Vagina (tissue), 2 donors: ENCODE data around the gene DTHD1.

Source experiments
- POLR2A ChIP-seq, 2 donors: fragments of 450-650 bp; IDR thresholded peaks; one replicate each; pipeline ENCODE4 v1.6.1; 2017; ENCODE audit warnings: antibody characterized with exemption in 2 of 2, mild to moderate bottlenecking in 2 of 2, moderate library complexity in 2 of 2
- POLR2AphosphoS5 ChIP-seq, 2 donors: sonication (generic); formaldehyde crosslinking; IDR thresholded peaks; one replicate each; pipeline ENCODE4 v1.9.0; 2017; ENCODE audit warnings: antibody characterized with exemption in 2 of 2, mild to moderate bottlenecking in 2 of 2, low read depth in 1 of 2; ENCODE audit not compliant: insufficient read depth in 1 of 2
- TF ChIP-seq, protein P1 (sequence below), 3 experiments: fragments of 450-650 bp in 2 of 3; fragments of 200-600 bp in 1 of 3; sonication (generic) in 1 of 3; IDR thresholded peaks; one replicate each; pipeline ENCODE4 v1.5.1; 2017 to 2019; ENCODE audit warnings: antibody characterized with exemption in 3 of 3, mild to moderate bottlenecking in 2 of 3, moderate library complexity in 2 of 3

DNA sequence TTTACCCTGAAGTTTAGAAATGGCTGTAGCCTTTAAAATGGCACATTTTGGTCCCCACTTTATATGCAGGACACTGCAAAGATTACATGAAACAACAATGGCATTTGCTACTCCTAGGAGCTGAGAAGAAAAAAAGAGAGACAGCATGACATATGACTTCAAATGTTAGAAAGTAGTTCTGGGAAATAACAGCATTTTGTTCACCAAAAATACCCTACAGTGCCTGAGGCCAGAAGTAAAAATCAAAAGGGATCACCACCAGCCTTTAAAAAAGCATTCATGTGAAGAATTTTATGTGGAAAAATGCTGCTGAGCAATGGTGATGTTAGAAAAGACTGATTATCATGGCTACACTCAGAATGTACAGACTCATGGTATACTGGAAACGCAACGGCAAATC lies 110.0 kb downstream of the DTHD1 start:
- TF ChIP-seq, protein P1, sequence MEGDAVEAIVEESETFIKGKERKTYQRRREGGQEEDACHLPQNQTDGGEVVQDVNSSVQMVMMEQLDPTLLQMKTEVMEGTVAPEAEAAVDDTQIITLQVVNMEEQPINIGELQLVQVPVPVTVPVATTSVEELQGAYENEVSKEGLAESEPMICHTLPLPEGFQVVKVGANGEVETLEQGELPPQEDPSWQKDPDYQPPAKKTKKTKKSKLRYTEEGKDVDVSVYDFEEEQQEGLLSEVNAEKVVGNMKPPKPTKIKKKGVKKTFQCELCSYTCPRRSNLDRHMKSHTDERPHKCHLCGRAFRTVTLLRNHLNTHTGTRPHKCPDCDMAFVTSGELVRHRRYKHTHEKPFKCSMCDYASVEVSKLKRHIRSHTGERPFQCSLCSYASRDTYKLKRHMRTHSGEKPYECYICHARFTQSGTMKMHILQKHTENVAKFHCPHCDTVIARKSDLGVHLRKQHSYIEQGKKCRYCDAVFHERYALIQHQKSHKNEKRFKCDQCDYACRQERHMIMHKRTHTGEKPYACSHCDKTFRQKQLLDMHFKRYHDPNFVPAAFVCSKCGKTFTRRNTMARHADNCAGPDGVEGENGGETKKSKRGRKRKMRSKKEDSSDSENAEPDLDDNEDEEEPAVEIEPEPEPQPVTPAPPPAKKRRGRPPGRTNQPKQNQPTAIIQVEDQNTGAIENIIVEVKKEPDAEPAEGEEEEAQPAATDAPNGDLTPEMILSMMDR (IDR thresholded peaks at IDR 0.05): no peak
- TF ChIP-seq POLR2AphosphoS5 (IDR thresholded peaks at IDR 0.05; ENCODE audit: insufficient read depth in 1 of 2, low read depth in 1 of 2): no peak
- TF ChIP-seq POLR2A (IDR thresholded peaks at IDR 0.05): no peak
